ENCODE data around the gene ABLIM1.

- TF ChIP-seq POLR2A (IDR thresholded peaks at IDR 0.05; ENCODE audit: low read depth, low read length) (no peak), TAF1 (IDR thresholded peaks at IDR 0.05; ENCODE audit: low read depth, low read length) (no peak), POLR2AphosphoS5 (IDR thresholded peaks at IDR 0.05; ENCODE audit: low read depth, low read length) (no peak), SPI1 (IDR thresholded peaks at IDR 0.05; ENCODE audit: low read depth, low read length) (no peak), PAX5 (IDR thresholded peaks at IDR 0.05; ENCODE audit: insufficient read depth, low read length, severe bottlenecking) (no peak), POU2F2 (IDR thresholded peaks at IDR 0.05; ENCODE audit: low read depth, low read length) (no peak)
These were observed 168.4 kb downstream of the ABLIM1 start for GRCh38 chr10:114489521-114490310.

All from GM12891 (cell line).